HG03520 (cell line): ENCODE measurements around the gene UGCG.

Experiments
- ATAC-seq: cut with Tn5 transposase; IDR thresholded peaks from one replicate; pipeline ENCODE4 v1.9.1; 2021; ENCODE audit warnings: mild to moderate bottlenecking, moderate library complexity; ENCODE audit not compliant: unreplicated experiment

The UGCG gene

GRCh38 chr9:111978616-111979015 lies 82.0 kb downstream of the UGCG start:
- ATAC-seq = no peak

GRCh38 chr9:111979561-111979960 lies 82.9 kb downstream of the UGCG start:
- no peak for ATAC-seq

- no peak for ATAC-seq
Observed at GRCh38 chr9:111980398-111980797, 83.8 kb downstream of the UGCG start.

- peak; percentile 46 for ATAC-seq
Observed at GRCh38 chr9:111983484-111983908, 86.9 kb downstream of the UGCG start.

- no peak for ATAC-seq
Observed at GRCh38 chr9:111984086-111984802, 87.6 kb downstream of the UGCG start.
